ENCODE measurements around the gene ABCB1.
A peak's percentile ranks its signal among the peaks of the same experiment; 100 is the strongest.

The ABCB1 gene

DNA sequence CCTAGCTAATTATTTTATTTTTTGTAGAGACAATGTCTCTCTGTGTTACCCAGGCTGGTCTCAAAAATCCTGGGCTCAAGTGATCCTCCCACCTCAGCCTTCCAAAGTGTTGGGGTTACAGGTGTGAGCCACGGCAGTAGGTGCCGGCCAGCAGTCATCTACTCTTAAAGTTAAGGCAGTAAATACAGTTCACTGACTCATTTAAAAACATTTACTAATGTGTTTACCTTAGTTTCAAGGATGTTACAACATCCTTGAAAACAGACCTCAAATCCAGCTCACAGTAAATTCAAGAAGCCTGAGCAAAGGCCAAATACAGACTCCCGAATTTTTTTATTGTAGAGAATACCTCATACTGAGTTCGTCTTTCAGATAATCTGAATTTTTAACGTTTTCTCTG, 95.6 kb downstream of the ABCB1 start:
- Histone ChIP-seq H3K36me3 (no peaks in the 10 kb centered on the region), H3K4me3 (ENCODE audit: low read depth, low read length) (no peak overlapping the region), H3K9me3 (ENCODE audit: severe bottlenecking) (no peaks in the 10 kb centered on the region), H3K27ac (peak overlapping the region; percentile 33; the same call in 1 of the 2 replicates), H3K27me3 (ENCODE audit: insufficient read depth, low read depth, severe bottlenecking) (no peaks in the 10 kb centered on the region)
- DNase-seq: no peak
- TF ChIP-seq, protein P1, sequence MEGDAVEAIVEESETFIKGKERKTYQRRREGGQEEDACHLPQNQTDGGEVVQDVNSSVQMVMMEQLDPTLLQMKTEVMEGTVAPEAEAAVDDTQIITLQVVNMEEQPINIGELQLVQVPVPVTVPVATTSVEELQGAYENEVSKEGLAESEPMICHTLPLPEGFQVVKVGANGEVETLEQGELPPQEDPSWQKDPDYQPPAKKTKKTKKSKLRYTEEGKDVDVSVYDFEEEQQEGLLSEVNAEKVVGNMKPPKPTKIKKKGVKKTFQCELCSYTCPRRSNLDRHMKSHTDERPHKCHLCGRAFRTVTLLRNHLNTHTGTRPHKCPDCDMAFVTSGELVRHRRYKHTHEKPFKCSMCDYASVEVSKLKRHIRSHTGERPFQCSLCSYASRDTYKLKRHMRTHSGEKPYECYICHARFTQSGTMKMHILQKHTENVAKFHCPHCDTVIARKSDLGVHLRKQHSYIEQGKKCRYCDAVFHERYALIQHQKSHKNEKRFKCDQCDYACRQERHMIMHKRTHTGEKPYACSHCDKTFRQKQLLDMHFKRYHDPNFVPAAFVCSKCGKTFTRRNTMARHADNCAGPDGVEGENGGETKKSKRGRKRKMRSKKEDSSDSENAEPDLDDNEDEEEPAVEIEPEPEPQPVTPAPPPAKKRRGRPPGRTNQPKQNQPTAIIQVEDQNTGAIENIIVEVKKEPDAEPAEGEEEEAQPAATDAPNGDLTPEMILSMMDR (IDR thresholded peaks at IDR 0.05; ENCODE audit: low read depth, low read length): no peak

DNA sequence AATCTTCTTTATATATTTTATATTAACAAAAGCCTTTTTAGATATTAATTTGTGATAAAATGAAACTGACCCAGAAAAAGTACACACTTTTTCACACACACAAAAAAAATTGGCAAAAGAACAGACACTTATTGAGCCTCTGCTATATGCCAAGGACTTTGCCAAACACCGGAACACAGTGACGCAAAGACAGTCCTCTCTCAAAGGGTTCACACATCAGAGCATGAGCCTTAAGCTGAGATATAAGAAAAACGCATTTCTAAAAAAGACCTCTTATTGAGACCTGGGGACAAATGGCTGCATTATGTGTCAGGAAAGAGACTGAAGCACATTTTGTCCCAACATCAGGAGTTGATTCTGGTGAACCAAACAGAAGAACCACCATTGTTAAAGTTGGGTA, 101.2 kb downstream of the ABCB1 start:
- Histone ChIP-seq H3K27ac (no peak overlapping the region), H3K9me3 (ENCODE audit: severe bottlenecking) (no peaks in the 10 kb centered on the region), H3K27me3 (ENCODE audit: insufficient read depth, low read depth, severe bottlenecking) (no peaks in the 10 kb centered on the region), H3K36me3 (no peaks in the 10 kb centered on the region), H3K4me3 (ENCODE audit: low read depth, low read length) (no peak overlapping the region)
- DNase-seq: no peak
- TF ChIP-seq, protein P1 (IDR thresholded peaks at IDR 0.05; ENCODE audit: low read depth, low read length): no peak

DNA sequence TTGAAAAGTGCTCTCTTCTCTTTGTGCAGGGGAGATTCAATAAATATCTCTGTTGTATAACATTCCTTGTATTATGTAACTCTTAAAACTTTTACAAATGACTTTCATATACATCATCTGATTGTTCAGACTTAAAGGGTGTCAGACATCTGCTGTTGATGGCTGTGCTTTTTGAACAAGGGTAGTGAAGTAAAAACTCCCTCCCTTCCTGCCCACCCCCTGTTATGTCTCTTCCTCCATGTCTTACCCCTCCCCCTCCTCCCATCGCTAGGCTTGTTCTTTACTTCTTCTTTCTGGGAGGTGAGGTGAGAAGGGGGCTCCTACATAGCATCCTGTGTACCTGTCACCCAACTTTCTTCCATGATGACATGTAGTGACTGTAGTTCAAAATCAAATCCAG, 101.8 kb downstream of the ABCB1 start:
- H3K27me3 ChIP-seq (ENCODE audit: insufficient read depth, low read depth, severe bottlenecking): no peaks in the 10 kb centered on the region
- H3K36me3 ChIP-seq: no peaks in the 10 kb centered on the region
- no peak overlapping the region for H3K4me3 ChIP-seq (ENCODE audit: low read depth, low read length)
- DNase-seq: no peak
- TF ChIP-seq, protein P1 (IDR thresholded peaks at IDR 0.05; ENCODE audit: low read depth, low read length): no peak
- H3K27ac ChIP-seq: no peak overlapping the region
- H3K9me3 ChIP-seq (ENCODE audit: severe bottlenecking): no peaks in the 10 kb centered on the region

DNA sequence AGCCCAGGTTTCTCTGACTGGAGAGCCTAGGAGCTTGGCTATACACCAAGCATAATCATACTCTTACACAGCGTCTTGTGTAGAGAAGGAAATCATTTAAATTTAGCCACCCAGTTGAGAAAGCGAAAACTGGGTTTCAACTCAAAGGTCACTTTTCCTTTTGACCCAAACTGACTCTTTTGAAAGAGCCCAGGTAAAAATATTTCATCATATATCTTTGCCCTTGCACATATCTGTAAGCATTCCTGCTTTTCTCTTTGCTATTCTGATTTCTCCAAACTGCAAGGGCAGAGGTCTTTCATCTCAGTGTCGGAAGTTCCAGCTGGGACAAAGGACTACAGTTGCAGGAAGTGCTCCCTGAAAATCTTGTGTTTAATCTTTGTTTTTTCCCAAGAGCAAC, 103.2 kb downstream of the ABCB1 start:
- H3K27ac ChIP-seq: no peak overlapping the region
- H3K9me3 ChIP-seq (ENCODE audit: severe bottlenecking): no peaks in the 10 kb centered on the region
- no peaks in the 10 kb centered on the region for H3K27me3 ChIP-seq (ENCODE audit: insufficient read depth, low read depth, severe bottlenecking)
- no peak for DNase-seq
- no peak overlapping the region for H3K4me3 ChIP-seq (ENCODE audit: low read depth, low read length)
- TF ChIP-seq, protein P1 (IDR thresholded peaks at IDR 0.05; ENCODE audit: low read depth, low read length): no peak
- H3K36me3 ChIP-seq: no peaks in the 10 kb centered on the region

DNA sequence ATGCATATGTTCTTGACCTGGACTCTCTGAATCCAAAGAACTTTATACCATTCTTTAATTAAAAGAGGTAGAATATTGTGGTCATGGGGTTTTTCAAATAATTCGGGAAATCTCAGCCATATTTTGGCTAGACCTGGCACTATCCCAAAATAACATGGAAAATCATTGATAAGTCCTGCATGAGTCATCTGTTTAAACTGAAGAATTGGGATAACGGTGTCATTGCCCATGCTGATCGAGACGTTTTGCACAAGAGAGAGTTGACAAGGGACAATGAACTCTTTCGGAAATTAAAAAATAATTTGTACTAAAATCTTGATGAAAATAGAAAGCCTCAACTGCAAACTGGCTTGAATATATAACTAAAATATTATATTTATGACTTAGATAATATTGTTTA, 105.3 kb downstream of the ABCB1 start:
- H3K36me3 ChIP-seq: no peaks in the 10 kb centered on the region
- H3K27me3 ChIP-seq (ENCODE audit: insufficient read depth, low read depth, severe bottlenecking): no peaks in the 10 kb centered on the region
- no peak overlapping the region for H3K27ac ChIP-seq
- DNase-seq: no peak
- no peak overlapping the region for H3K4me3 ChIP-seq (ENCODE audit: low read depth, low read length)
- H3K9me3 ChIP-seq (ENCODE audit: severe bottlenecking): peaks cover 2% of the 10 kb centered on the region
- TF ChIP-seq, protein P1 (IDR thresholded peaks at IDR 0.05; ENCODE audit: low read depth, low read length): no peak

- Histone ChIP-seq H3K27ac (no peak overlapping the region), H3K36me3 (no peaks in the 10 kb centered on the region)
Measured at GRCh38 chr7:87494454-87494853, 106.2 kb downstream of the ABCB1 start.

More at GRCh38 chr7:87494454-87494853, 106.2 kb downstream of the ABCB1 start:
- H3K27me3 ChIP-seq (ENCODE audit: insufficient read depth, low read depth, severe bottlenecking): no peaks in the 10 kb centered on the region
- H3K4me3 ChIP-seq (ENCODE audit: low read depth, low read length): no peak overlapping the region
- no peak for DNase-seq
- H3K9me3 ChIP-seq (ENCODE audit: severe bottlenecking): peaks cover 2% of the 10 kb centered on the region
- TF ChIP-seq, protein P1 (IDR thresholded peaks at IDR 0.05; ENCODE audit: low read depth, low read length): no peak

Measured in WERI-Rb-1 (cell line).